GM18907 (cell line): Measurements from ENCODE around the gene DLST.

Source experiments
- ATAC-seq: cut with Tn5 transposase; IDR thresholded peaks from one replicate; pipeline ENCODE4 v1.9.1; 2021; ENCODE audit warnings: mild to moderate bottlenecking, moderate library complexity; ENCODE audit not compliant: unreplicated experiment

The DLST gene

DNA sequence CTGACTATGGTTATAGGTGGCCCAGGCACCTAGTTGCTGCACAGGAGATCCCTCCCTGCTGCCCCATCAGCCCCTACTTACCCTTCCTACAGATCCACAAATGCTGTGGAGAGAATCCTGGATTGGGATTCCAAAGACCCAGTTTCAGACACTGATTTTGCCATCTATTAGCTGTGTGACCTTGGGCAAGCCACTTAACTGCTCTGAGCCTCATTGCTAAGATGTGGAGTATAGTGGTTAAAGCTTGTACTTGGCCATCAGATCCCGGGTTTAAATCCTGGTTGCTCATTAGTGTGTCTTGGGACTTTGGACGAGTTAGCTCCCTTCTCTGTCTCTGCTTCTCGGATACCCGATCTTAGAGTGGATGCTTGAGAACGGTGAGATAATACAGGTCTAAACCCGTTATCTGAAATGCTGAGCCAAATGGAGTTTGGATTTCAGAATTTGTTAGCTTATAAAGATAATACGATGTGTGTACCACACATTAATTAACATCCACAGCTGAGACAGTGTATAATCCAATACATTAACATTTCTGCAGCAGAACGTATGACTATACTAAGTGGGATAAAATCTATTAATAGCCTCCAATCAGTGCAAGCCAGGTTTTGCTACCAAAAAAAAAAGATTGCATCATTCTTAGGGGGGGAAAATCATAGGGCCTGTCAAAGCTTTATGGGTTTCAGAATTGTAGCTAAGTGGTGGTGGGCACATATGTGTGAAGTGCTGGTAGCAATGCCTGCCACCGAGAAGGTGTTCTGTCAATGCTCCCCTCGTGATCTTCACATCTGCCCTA, 21.8 kb upstream of the DLST start:
- no peak for ATAC-seq

DNA sequence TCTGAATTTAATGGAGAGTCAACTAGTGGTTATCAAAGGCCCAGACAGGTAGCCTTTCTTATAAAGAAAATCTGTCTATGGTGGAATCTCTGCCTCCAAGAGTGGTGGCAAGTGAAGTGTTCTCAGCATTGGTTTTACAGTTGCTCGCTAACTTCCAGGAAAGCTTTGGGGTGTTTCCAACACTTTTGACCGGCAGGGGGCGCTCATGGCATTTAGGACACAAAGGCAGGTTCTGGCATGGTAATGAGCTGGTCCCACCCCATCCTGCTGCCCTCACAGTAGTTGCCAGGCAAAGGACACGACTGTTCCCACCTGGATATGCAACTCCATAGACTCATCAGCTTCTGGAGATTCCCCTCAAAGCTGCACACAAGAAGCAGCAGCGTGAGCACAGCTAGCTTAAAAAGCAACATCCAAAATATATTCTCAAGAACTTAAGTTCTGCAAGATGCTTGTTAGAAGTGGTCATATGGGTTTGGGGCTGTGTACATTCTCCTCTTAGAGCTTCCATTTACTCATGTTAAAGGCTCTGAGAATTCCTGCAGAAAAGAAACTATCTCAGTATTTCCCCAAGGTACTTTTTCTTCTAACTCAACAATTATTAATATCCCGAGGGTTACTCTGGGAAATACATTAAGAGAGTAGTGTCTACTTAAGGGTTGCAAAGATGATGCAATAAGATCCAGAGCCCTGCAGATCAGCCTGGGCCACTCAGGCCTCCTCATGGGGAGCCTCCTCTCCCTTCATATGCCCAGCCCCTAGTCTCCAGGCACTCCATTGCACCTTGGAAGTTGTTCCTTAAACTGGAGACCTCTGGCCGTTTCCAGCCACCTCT, 20.6 kb upstream of the DLST start:
- ATAC-seq, result no peak

DNA sequence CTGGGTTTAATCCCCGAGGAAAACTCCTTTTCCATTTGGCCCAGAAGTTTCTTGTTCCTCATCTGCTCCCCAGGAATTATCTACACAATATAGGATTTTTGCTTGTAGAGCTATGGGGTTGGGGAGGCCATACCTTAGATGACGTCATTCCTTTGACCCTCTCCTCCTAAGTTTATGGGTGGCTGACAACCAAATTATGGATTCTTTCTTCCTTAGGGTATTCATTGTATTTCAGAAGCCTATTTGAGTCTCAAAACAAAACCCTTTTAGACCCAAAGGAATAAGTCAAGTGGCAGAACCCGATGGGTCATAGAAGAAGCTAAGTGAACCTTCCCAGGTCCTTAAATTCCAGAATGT, 20.0 kb upstream of the DLST start:
- ATAC-seq, result no peak

DNA sequence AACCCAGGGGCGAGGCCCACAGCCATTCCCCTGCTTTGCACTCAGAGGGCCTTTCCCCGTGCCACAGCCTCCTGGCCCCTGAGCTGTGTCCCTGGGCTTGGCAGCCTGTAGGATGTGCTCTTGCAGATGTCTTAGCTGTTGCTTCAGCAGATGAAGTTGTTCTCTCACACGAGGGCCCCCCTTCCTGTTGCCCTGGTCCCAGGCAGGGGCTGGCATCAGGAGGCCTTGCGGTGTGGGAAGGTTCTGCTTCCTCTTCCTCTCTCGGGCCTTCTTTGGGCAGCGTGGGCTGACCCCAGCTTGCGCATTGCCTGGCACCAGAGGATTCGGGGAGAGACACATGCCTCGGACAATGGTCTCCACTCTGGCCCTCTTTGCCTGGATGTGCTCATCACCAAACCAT, 18.4 kb upstream of the DLST start:
- ATAC-seq, result no peak

DNA sequence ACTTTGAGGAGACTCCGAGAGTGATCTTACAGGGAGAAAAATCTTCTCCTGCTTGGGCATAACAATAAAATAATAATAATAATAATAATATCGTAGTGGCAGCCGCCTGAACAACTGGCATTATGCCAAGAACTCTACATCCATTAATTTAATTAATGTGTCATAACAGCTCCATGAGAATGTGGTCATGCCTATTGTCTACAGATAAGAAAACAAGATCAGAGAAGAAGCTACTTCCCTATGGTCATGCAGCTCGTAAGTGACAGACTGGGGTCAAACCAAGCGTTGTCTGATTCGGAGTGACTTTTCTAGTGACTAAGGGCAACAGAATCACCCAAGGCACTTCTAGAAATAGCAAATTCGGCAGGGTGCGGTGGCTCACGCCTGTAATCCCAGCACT, 17.5 kb upstream of the DLST start:
- no peak for ATAC-seq

DNA sequence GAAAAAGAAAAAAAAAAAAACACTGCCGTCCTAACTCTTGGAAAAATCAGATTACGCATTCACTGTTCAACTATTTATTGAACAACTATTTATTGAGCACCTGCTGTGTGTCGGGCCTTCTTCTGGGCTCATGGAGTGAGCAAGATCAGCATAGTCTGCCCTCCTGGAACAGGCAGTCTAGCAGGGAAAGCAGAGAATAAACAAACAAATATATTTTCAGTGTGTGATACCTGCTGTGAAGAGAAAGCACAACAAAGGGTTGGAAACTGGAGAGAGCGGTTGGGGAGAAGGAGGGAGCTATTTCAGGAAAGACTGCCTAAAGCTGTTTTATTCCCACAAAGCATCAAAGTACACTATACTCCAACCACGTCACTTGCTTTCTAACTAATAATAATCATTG, 16.6 kb upstream of the DLST start:
- no peak for ATAC-seq

DNA sequence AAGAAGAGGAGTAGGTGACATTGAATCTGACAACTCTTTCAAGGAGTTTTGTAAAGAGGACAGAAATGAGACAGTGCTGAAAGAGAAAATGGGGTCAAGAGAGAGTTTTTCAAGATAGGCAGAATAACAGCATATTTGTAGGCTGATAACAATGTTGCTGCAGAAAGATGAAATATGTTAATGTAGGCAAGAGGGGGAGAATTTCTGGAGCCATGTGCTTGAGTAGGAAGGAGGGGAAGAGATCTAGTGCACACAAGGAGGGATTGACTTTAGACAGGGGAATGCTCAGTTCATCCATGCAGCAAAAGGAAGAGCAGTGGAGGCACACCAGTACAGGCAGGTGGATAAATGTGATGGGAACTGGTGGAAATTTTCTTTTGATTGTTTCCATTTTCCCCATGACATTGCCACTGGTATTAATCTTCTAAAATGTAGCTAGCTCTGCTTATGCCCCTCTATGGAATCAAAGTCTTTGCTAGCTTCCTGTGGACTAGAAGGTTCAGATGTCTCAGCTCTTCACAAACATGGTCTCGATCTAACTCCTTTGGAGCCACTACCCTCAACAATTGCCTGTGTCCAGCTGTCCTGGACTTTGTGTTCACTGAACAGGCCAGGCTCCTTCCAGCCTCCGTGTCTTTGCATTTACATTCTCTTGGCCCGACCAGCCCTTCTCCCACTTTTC, 14.9 kb upstream of the DLST start:
- no peak for ATAC-seq

DNA sequence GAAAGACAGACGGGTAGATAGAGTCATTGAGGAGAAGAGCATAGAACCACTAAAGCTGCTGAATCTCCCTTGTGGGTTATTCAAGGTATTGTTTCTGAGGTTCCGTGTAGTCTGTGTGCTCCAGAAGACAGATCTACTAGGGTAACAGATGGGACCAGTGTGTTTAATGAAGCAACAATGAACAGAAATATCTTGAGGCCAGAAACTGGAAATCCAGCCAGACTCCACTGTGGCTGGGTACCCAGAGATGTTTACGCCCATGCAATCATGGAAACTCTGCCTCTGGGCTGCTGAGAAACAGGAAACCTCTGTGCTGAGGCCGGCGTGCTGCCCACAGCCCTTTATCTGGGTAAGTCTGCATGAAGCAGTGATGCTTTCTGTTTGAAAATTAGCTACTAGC, 14.0 kb upstream of the DLST start:
- ATAC-seq, result no peak

DNA sequence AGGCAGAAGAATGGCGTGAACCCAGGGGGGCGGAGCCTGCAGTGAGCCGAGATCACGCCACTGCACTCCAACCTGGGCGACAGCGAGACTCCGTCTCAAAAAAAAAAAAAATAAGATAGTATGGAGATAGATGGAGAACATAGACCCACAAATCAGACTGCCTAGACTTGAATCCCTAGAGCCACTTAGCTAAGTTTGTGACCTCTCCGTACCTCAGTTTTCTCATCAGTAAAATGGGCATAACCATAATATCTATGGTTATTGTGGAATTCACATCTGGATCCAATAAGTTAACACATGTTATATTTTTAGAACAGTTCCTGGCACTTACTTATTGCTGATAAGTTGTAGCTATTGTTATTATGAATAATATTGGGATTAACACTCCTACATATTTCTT, 13.0 kb upstream of the DLST start:
- ATAC-seq, result no peak

DNA sequence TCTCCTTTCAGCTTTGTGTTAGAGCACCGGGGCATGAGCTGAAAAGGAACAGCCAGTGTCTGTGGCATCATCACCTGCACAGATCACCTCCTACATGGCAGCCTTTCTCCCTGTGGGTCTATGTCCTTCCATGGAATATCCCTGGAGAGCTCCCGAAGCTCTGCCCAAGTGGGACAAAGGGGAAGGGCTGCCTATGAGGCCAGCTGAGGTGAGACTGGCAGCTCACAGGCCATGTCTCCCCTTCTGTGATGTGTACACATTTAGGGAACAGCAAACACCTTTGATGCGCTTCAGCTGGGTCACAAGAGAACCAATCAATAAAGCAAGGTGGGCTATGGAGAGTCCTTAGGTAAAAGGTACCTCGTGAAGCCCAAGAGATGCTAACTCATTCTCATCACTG, 9.9 kb upstream of the DLST start:
- no peak for ATAC-seq

DNA sequence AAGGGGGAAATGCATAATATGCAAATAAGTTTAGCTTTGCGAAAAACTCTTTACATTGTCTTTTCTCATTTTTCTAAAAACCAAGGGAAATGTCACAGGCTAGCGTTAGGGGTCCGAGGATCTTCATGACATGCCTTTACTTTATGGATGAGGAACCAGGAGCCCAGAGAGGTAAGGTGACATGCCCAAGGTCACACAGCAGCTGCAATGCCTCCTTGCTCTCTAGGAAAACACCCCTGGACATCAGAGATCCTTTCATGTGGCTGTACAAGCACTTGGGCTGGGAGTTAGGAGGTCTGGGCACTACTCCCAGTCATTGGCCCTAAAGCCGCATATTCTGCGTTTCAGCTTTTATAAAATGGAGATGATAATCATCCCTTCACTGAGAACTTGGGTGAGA, 6.5 kb upstream of the DLST start:
- no peak for ATAC-seq

DNA sequence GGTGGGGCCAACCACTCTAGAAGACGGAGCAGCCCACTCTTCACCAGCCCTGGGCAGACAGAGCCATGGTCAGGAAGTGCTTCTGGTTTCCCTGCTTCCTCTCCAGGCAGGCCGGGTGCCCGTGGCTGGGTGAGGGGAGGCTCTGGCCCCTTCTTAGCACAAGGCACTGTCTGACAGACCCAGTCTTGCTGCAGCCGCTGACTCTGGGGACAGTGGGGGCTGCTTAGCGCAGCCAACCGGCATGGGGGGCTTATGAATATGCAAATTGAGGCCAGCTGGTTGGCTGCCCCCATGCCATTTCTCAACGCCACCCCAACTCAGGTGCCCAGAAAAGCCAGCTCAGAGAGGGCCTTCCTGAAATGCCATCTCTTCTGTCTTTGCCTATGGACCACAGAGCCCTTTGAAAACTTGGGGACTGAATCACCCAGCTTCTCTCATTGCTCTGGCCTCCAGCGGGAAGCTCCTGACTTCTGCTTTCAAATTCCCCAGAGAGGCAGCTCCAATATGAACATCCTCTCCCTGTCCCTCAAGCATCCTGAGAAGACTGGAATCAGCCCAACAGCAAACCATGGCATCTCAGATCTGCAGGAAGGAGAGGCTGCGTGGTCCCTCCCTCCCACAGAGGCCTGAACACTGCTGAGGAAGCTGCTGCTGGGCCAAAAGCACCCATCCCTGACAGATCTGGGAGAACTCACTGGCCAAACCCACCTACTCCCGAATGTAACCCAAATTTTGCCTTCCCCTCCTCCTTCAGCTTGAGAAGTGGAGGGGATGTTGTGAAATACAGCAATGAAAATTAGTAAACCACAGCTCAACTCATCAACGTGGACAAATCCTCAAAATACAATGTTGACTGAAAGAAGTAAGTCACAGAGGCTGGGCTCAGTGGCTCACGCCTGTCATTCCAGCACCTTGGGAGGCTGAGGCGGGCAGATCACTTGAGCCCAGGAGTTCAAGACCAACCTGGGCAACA, 5.5 kb upstream of the DLST start, which contains the start of gene PROX2:
Gene PROX2, minus strand, starts transcription at position 205 of the 973 bp plus-strand sequence. CDS start 12,311 bp downstream, outside the sequence.
- ATAC-seq, result no peak

DNA sequence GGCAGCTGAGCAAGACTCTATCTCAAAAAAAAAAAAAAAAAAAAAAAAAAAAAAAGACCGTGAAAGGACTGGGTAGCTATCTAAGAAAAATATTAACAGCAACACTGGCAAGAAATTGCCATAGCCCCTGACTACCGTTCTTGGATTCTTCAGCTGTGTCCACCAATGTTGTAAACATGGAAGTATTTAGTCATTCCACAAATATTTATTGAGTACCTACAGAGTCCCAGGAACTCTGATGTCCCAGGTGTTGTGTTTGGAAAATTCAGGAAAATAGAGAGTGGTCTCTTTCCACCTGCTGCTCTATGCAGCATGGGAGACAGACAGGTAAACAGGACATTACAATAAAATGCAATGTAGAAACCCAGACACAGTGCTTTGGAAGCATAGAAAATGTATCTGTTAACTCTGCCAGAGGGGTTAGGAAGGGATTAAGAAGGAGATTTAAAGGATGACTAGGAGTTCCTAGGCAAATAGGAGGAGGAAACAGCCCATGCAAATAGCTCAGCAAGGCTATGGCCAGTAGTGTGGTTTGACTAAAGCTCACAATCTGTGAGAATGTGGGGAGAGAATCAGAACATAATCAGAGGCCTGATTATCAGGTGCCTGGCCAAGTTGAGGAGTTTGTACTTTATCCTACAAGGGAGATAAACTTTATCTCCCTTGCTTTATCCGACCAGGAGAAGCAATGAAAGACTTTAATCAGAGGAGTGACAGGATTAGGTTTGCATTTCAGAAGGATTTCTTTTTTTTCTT, 2.1 kb upstream of the DLST start:
- no peak for ATAC-seq

DNA sequence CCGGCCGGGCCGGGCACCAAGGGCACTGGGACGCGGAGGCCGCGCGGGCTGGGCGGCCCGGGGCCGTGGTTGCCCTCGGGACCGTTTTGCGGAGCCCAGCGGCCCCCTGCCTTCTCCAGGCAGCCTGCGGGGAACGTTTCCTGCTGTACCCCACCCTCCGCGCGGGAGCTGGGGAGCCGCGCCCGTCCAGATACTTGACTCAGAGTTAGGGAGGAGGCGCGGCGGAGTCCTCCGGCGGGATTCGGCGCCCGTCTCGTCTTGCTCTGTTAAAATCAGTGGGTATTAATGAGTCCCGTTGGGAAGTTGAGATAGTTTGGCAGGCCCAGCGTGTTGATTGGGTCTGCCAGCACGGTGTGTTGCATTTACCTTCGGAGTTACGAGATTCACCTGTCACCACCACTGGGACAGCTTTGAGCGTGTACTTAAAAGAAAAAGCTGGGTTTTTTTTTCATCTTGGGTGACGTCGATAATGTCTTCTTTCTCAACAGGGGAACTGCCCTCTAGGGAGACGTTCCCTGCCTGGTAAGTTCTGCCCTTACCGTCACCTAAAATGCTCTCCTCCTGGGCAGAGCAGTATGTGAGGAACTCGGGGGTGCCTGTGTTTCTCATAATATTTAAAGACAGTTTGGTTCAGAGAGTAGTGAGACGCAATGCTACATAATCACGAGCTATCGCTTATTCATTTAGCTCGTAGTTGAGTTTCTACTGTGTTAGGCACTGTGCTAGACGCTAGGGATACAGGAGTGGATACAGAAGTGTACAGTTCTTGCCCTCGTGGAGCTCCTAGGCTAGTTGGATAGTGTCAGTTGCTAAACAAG, 596 bp downstream of the DLST start:
- ATAC-seq, result peak; percentile 48

DNA sequence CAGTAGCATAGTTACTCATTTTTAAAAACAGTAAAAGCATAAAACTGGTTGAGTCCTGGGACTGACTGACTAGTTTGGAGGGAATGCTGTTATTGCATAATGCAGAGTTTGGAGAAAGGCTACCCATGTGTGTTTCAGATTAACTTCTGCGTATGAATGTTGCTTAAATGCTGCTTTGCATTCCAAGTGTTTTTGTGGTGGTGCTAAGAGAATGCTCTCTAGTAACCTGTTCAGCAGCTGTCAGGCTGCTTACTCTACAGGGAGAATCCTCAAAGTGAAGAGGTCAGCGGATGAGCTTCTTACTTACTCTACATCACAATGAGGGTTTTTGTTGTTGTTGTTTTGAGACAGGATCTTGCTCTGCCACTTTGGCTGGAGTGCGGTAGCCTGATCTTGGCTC, 4.3 kb downstream of the DLST start:
- ATAC-seq, result no peak

DNA sequence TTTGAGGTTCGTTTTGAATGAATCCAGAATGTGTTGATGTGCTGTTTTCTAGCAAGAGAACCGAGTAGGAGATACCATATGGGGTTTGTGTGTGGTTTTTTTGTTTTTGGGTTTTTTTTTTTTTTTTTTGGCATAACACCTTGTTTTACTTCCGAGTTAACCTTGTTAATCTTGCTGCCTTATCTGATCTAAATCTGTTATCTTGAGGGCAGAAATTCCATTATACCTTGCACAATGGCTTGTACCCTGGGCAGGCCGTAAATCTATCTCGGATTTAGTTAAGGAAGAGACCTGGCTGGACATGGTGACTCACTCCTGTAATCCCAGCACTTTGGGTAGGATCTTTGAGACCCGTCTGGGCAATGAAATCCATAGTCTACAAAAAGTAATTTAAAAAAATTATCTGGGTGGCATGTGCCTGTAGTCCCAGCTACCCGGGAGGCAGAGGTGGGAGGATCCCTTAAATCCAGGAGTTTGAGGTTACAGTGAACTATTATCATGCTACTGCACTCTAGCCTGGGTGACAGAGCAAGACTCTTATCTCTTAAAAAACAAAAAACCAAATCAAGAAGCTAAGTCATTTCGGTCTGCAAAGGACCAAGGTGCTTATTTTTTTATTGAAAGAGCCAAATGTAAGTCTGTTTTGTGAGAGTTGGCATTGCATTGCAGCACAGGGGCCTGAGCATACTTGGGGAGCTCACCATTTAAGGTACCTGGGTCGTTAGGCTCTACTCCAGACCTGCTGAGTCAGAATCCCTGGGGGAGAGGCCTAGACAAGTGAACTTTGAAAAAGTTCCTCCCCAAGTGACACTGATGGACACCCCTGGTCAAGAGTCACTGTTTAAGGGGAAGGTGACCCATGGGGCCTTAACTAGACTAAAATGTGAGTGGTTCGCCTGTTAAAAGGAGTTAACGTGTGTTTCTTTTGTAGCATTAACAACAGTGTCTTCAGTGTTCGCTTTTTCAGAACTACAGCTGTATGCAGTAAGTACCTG, 6.7 kb downstream of the DLST start:
- no peak for ATAC-seq

DNA sequence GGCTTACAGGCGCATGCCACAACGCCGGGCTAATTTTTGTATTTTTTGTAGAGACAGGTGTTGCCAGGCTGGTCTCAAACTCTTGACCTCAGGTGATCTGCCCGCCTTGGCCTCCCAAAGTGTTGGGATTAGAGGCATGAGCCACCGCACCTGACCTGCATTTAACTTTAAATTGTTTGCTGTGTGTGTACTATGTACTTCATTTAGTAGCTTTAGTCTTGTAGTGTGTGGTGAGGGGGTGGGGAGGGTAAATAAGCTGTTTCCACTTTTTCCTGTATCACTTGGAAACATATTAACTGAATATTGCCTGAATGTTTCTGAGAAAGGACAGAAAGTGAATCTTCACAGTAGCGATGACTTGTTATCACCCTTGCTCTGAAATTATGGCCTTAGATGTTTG, 8.5 kb downstream of the DLST start:
- no peak for ATAC-seq

DNA sequence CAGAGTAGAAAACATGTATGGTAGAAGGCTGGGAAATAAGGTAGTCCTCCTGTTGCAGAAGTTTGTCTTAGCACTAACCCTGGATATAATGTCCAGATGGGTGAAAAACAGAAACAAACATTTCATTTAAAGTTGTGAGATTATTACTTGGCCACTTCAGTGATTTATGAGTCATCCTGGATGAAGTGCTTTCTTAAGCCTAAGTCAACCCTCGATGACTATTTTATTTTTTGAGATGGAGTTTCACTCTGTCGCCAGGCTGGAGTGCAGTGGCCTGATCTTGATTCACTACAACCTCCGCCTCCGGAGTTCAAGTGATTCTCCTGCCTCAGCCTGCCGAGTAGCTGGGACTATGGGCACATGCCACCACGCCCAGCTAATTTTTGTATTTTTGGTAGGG, 10.2 kb downstream of the DLST start:
- no peak for ATAC-seq
